HG03457 (cell line): ENCODE data around the gene INF2.
A peak's percentile ranks its signal among the peaks of the same experiment; 100 is the strongest.
"Not testable (repeated sequence)": the region's sequence is repeated elsewhere in the genome, so short reads cannot be mapped to it uniquely, and the experiment has no call there.

ENCODE experiments used
- ATAC-seq: cut with Tn5 transposase; IDR thresholded peaks from one replicate; pipeline ENCODE4 v1.9.1; 2021; ENCODE audit warnings: moderate number of reproducible peaks; ENCODE audit not compliant: unreplicated experiment

The INF2 gene

DNA sequence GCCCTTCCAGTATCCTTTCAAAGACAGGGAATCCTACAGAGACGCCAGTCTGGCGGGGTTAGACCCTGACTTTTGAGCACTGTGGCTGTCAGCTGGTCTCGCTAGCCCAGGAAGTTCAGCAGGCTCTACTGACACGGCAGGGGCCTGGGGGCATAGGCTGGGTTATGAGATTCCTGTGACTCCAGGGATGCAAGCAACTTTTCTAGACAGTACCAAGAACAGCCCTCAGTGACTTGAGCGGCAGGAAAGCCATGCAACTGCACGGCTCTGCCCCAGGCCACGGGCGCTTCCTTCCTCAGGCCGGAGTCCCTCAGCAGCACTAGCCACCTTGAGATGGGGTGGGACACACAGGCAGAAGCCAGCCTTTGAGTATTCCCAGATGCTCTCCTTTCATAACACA, 58.5 kb downstream of the INF2 start:
- ATAC-seq: no peak

DNA sequence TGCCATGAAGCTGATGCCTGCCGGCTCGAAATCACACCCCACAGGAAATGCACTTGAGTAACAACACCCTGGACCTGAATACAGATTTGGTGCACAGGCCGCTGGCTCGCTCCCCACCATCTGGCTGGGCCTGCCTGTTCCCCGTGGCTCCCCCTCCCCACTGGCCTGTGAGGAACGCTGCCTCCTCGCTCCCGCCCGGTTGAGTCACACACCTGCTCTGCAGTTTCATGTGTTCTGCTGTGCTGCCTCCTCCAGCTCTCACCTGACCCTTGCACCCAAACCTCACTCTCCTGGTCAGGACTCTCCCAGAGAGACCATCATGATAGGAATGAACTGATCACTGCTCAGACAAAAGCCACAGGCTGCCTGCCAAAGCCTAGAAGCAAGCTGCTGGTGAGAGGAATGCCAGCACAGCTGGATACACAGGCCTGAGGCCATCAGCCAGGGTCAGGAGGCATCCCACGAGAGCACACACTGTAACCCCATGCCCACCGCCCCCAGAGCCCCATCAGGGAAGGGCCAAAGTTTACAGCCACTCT, 59.8 kb downstream of the INF2 start:
- no peak for ATAC-seq

DNA sequence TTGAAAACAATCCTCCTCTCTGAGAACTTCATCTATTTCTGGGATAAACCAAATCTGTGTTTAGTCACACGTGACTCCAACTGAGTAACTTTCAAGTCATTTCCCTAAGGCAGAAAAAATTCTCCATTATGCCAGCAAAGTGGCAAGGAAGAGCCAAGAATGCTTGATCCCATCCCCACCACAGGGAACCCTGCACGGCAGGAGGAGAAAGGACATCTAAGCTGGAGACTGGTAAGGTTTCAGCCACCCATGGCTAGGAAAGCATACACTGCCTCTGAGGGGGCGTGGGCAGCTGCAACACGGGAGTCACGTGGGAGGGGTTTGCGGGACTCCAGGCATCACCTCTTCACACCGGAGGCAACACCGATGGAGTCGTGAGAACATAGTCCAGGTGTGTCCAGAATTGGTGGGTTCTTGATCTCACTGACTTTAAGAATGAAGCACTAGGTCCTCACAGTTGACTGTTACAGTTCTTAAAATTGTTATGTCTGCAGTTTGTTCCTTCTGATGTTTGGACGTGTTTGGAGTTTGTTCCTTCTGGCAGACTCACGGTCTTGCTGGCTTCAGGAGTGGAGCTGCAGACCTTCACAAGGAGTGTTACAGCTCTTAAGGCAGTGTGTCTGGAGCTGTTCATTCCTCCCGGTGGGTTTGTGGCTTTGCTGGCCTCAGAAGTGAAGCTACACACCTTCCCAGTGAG, 60.8 kb downstream of the INF2 start:
- ATAC-seq: no peak

DNA sequence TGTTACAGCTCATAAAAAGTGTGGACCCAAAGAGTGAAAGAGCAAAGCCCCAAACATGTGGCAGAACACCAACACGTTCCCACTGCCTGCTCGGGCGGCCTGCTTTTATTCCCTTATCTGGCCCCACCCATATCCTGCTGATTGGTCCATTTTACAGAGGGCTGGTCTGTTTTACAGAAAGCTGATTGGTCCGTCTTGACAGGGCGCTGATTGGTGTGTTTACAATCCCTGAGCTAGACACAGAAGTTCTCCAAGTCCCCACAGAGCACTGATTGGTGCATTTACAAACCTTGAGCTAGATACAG, 61.3 kb downstream of the INF2 start:
- ATAC-seq: not testable (repeated sequence)

DNA sequence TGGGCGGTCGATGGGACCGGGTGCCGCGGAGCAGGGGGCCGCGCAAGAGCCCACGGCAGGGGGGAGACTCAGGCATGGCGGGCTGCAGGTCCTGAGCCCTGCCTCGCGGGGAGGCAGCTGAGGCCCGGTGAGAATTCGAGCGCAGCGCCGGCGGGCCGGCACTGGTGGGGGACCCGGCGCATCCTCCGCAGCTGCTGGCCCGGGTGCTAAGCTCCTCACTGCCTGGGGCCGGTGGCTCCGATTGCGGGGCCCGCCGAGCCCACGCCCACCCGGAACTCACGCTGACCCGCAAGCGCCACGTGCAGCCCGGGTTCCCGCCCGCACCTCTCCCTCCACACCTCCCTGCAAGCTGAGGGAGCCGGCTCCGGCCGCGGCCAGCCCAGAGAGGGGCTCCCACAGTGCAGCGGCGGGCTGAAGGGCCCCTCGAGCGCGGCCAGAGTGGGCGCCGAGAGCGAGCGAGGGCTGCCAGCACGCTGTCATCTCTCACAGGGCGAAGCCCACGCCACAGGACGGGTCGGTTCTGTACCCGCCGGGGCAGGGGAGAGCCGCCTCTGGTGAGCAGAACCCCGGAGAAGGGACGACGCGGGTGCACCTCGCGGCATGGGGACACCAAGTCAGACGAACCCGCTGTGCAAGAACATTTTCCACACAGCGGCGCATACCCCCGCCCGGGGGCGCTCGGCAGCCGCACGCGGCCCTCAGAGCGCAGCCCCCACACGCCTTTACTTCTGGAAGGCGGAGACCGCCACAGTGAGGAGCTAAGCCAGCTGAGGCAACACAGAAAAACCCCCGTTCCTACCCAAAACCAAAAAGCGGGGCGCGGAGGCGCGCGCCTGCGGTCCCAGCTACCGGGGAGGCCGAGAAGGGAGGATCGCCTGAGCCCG, 62.4 kb downstream of the INF2 start:
- no peak for ATAC-seq

DNA sequence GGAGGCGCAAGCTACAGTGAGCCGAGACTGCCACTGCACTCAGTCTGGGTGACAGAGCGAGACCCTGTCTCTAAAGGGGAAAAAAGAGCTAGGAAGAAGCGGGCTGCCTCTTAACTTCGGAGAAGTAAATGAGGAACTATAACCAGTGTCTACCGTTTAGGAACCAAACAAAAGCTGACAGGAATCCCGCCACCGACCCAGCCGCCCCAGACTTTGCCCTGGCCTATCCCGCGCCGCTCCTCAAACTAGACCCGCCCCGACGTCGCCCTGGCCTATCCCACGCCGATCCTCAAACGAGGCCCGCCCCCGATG, 63.0 kb downstream of the INF2 start:
- ATAC-seq: no peak

DNA sequence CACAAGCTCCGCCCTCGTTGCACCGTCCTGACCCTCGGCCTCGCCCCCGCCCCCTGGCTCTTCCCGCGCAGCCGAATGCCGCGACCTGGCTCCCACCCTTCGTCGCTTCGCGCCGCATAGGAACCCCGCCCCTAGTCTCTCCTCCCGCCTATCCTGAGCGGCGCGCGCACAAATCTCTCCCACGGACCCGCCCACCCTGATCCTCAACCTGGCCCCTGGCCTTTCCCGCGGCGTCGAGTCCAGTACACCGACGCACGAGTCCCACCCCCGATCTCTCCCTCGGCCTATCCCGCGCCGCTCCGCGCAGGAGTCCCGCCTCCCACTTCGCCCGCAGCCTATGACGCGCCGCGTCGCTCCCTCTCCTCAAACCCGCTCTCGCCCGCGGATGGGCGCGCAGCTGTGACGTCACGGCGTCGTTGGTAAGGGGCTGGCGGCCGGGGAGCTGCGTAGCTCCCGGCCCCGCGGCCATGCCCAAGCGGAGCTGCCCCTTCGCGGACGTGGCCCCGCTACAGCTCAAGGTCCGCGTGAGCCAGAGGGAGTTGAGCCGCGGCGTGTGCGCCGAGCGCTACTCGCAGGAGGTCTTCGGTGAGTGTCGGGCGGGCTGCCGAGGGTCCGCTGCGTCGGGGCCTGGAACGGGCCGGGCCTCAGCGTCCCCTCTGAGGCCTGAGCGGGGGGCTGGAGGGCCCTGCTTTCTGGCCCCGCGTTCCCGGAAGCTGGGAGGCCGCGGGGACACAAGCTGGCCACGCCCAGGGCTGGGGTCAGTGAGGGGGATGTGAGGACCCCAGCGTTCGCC, 63.5 kb downstream of the INF2 start, which contains the start of gene SIVA1:
TSS of gene SIVA1 (plus strand) at position 413 of the 793 bp plus-strand sequence. CDS start at position 468, 55 bp downstream.
- peak; percentile 79 for ATAC-seq

DNA sequence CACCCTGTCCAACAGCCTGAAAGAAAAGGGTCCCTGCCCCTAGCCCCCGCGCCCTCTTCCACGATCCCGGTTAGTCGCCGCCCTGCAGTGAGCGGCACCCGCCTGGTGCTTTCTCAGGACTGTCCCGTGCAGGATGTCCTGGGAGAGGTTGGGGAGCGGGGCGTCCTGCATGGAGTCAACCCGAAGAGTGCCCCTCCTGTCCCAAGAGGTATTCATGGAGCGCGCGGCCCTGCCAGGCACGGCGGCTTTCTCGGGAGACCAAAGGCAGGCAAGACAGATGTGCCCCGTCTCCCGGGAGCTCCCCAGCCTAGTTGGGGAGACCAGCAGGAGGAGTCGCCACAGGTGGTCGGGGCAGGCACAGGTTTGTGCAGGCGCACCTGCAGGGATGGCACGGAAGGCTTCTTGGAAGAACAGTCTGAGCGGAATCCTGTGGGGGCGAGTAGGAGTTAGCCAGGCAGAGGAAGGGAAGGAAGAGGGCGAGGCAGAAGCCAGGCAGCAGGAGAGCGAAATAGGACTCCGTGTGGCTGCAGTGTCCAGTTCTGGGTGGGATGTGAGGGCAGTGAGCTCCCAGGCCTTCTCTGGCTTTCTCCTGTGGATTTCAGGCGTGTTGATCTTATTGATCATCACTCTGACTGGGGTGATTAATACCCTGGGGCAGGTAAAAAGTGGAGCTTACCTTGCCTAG, 64.3 kb downstream of the INF2 start:
- ATAC-seq: no peak

DNA sequence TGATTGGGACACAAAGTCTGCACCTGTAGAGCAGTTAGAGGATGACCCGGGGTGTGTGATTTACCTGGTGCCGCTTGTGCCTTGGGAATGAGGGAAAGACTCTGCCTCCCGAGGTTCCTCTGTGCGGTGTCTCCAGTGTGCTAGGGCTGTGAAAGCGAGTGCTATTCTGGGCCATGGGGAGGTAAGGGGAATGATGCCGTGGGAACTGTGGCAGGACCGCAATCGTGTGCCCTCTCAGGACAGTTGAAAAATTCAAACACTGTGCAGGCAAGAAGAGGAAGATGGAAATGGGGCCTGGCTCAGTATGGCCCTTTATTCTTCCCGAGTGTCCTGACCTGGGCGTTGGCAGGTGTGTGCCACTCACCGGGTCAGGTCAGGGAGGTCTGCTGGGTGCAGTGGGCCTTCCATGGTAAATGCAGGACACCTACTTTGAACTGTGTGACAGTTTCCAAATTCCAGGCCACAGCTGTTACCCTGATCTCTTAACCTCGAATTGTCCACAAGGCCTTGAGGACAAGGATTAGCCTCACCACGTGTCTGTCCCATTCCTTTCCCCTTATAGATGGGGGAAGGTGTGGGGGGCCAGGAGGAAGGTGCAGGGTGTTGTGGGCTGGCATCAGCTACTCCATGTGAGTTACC, 64.9 kb downstream of the INF2 start:
- ATAC-seq: no peak

DNA sequence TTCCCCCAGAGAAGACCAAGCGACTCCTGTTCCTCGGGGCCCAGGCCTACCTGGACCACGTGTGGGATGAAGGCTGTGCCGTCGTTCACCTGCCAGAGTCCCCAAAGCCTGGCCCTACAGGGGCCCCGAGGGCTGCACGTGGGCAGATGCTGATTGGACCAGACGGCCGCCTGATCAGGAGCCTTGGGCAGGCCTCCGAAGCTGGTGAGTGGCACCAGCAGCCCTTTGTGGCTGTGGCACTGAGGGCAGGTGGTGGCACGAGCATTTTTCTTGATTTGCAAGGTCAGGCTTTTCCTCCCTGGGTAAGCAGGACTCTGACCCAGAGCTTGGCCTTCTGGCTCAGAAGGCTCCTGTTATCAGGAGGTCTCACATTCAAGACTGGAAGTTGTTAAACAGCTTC, 66.2 kb downstream of the INF2 start:
- ATAC-seq: no peak

DNA sequence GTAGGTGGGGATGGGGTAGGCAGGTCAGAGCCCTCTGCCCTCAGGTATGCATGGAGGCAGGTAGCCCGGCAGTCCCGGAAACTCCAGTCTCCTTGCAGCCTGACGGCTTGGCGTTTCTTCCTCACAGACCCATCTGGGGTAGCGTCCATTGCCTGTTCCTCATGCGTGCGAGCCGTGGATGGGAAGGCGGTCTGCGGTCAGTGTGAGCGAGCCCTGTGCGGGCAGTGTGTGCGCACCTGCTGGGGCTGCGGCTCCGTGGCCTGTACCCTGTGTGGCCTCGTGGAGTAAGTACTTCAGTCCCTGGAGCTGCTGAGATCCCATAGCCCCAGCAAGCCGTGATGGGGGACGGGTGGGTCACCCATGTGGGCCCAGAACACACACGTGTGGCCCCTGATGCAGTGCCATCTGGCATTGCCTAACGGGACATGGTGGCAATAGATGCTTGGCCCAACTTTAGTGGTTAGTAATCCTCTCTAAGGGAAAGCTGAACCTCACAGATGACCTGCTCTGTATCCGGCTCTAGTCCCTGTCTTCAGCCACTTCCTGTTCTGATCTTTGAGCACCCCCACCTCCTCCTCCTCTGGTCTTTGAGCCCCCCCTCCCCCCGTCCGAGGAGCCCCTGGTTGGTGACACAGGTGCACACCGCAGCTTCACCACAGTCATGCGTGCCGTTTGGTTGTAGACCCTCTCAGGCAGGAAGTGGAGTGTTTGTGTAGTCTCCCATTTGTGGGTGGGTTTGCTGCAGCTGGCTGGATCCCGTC, 67.2 kb downstream of the INF2 start:
- ATAC-seq: no peak

DNA sequence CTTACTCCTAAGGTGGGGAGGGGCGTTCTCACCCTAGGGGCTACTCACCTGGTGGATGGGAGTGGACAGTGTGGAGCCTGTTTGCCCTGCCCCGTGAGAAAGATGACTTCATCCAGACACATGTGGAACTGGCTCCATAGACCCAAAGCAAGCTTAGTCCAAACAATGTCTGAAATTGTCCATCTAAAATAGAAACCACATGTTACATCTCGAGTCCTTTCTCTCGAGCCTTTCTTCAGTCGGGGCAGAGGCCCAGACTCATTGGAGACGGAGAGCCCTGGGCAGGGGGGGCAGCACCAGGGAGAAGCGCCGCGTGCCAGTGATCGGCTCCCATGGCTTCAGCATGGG, 67.8 kb downstream of the INF2 start:
- ATAC-seq: no peak

DNA sequence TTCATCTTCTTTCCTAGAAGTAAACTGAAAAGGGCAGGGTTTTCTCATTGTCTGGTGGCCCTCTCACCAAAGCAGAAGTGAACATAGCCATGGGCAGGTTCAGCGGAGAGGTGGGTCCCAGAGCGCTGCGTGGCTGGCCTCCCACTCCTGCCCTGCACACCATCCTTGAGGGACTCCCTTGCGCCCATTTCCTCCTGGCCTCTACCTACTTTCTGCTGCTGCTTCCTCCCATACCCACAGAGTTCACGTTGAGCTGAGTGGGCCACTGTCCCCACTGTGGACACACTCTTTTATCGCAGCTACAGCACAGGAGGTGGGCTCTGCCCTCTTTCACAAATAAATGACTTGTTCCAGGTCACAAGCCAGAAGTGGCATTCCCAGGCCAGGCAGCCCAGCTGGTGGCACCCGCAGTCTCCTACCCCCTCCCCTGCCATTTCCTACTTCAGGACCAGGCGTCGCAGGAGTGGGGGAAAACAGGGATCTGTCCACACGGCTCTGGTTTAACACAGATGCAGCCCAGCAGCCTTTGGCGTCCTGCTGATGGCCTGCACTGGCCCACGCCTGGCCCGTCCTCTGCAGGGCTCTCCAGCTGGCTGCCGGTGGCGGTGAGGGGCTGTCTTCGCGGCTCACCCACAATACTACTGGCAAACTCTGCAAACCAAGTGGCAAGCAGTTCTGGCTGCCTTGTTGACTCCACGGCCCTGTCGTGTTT, 68.4 kb downstream of the INF2 start:
- ATAC-seq: no peak

DNA sequence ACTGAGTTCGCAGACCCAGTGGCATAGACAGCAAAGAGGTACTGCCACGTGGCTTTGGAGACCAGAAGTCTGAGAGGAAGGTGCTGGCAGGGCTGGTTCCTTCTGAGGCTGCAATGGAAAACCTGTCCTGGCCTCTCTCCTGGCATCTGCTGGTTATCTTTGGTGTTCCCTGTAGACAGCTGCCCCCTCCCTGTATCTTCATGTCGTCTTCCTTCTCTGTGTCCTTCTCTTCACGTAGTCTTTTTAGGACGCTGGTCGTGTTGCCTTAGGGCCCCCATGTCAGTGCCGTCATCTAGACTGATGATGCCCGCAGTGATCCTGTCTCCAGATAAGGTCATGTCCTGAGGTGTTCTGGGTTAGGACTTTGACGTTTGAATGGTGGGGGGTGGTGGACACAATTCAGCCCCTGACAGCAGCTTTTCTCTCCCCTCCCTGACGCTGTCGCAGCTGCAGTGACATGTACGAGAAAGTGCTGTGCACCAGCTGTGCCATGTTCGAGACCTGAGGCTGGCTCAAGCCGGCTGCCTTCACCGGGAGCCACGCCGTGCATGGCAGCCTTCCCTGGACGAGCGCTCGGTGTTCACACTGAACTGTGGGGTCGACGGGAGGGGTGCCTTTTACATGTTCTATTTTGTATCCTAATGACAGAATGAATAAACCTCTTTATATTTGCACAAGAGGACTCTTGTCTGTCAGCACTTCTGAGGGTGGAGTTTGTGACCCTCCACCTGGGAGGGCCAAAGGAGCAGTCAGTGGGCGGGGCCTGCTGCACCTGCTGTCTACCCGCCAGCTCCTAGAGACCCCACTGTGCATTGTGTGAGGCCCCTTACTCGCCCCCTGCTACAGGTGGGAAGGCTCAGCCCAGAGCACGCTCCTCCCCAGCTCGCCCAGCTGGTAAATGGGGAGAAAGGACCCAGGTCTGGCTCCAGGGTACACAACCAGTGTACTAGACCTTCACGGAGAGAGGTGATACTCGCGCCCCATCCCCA, 69.9 kb downstream of the INF2 start:
- ATAC-seq: no peak

DNA sequence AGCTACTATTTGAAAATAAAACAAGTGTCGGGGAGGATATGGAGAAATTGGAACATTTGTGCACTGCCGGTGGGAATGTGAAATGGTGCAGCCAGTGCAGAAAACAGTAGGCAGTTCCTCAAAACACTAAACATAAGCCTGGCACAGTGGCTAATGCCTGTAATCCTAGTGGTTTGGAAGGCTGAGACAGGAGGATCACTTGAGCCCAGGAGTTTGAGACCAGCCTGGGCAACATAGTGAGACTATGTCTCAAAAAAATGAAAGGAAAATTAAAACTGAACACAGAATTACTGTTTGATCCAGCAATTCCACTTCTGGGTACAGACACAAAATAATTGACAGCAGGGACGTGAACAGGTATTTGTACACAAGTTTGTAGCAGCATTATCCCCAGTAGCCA, 76.1 kb downstream of the INF2 start:
- ATAC-seq: no peak

DNA sequence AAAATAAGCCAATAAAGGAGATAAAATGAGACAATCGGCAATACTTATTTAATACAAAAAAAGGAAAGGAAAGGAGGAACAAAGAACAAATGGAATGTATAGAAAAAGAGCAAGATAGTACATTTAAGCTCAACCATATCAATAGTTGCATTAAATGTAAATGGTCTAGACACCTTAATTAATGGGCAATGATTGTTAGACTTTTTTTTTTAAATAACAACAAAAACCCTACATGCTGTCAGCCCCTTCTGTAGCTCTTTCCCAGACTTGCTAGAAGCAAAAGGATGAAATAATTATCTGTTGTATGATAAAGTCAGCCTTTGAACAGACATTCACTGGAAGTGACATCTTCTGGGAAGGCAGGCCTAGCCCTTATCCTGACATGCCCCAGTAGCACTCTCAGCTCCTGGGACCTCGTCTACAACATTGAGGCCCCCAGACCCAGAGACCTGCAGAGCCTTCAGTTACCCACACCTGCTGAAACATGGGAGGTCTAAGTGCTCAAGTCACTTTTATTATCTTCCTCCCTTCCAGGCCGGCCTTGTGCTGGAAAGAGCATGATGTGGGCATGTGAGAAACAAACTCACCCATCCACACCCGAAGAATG, 76.9 kb downstream of the INF2 start:
- no peak for ATAC-seq

DNA sequence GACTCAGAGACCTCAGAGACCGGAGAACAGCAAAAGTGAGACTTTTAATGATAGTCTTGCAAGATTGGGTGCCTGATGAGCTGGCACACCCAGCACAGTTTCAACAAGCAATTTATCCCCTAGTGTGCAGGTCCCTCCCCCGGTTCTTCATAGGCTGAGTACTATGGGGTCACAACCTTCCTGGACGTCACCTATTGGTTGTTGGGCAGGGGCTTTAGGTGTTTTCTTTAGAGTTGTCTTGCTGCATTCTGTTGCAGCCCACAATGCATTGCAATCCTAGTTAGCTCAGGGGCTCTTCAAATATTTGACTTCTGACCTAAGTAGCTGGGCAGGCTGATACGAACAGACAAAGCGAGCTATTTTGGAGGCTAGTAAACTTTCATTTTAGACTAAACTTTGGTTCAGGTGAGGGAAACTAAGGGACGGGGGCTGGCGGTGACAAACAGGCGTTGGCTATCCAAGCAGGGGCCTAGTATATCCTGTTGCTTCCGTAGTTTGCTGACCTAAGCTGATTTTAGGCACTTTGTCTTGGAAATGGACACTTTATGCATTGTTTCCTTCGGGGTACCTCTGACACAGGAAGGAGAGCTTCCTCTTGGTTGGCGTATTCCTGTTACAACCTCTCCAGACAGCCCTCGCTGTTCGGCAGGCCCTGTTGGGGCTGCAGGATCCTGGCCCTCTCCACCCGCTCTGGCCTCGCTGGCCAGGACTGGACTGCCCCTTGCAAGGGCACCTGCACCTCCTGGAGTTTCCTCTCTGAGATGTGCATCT, 77.6 kb downstream of the INF2 start:
- ATAC-seq: no peak
